Hematopoietic multipotent progenitor cell treated with erythropoietin and hydrocortisone succinate and interleukin-3 and kit ligand, for 8 days (in vitro differentiated cells): ENCODE measurements around the gene CROCC2.
"Not testable (repeated sequence)": the region's sequence is repeated elsewhere in the genome, so short reads cannot be mapped to it uniquely, and the experiment has no call there.

Source experiments
- DNase-seq: peaks from one replicate; pipeline ENCODE4 v3.0.0-alpha.2; 2015

CROCC2 gene

DNA sequence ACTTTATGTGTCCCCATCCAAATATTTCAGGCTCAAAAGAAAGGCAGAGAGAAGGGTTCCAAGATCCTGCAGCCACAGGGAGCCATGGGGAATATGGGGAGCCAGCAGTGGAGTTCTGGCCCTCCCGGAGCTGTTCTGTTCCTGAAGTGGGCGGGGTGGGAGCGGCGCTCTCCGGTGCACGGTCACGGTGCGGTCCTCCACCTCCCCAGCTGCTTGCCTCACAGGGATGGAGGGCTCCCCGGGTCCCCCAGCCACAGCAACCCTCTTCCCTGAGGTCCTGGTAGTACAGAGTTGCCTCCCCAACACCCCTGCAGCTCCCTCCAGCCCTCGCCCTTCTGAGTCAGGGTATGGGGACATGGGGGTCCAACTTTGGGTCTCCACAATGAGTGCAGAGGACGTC, 66.1 kb downstream of the CROCC2 start:
- DNase-seq, result no peak

- no peak for DNase-seq
Measured at GRCh38 chr2:240972636-240973521, 66.7 kb downstream of the CROCC2 start.

GRCh38 chr2:240974771-240975572, 68.8 kb downstream of the CROCC2 start:
- no peak for DNase-seq

- not testable (repeated sequence) for DNase-seq
Measured at GRCh38 chr2:240975903-240976302, 69.8 kb downstream of the CROCC2 start.

- no peak for DNase-seq
Measured at GRCh38 chr2:240981280-240981679, 75.1 kb downstream of the CROCC2 start.

DNA sequence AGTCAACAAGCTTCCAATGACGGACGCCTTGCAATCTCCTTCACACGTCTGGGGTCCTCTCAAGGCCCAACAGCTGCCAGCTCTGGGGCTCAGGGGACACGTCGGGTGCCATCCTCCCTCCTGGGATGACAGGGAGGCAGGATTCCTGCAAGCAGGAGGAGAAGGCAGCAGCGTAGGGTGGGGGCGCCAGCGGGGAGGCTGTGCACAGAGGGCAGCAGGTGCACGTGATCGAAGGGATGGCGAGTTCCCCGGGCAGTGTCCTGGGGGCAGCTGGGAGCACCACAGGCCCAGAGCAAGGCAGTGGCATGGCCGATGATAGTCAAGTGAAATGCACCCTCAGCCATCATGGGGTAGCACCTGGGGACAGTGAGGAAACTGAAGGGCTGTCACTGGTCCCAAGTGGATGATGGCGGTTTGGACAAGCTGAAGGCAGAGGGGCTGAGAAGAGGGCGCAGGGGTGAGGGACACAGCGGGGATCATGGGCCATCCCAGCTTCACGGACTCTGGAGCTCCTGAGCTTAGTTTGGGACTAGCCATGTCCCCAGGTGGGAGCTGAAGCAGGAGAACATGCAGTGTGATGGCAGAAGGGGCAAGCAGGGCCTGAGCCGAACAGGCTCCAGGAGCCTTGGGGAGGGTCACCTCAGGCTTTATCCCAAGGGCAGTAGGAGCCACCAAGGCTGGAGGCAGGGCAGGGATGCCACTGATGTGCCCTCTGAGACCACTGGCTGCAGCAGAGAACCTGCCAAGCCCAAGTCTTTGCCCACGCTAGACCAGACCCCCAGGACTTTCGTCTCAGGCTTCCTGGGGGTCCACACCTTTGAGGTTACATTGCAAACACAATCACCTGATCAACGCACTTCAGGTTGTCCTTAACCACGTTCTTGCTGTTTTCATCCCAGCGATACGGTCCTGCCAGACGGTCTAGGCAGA, 76.0 kb downstream of the CROCC2 start:
- DNase-seq, result no peak

- DNase-seq, result no peak
Measured at GRCh38 chr2:240982821-240983281, 76.7 kb downstream of the CROCC2 start.

DNA sequence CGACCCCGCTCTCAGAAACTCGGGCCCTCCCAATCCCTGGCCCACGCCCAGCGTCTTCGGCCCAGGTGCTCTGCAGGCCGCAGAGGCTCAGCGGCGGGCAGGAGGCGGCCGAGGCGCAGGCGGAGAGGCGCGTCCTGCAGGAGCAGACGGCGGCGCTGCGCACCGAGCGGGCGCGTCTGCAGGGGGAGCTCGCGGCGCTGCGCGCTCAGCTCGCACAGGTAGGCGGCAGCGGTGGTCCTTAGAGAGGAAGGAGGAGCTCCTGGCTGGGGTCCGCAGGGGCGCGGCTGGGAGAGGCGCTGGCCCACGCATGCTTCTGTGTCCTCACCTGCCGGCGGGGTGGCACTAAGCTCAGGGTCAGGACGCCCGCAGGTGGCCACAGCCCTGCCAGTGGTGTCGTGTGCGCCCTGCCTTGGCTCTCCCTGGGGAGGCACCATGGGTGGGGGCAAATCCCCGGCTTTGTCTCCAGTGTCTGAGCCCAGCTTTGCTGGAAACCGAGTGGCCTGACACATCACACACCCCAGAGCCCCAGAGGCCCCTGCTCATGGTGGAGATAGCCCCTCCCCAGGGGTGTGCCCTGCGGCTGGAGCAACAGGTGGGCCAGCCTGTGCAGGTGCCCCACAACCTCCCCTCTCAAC, 77.3 kb downstream of the CROCC2 start:
- peak; percentile 19 for DNase-seq

GRCh38 chr2:240983996-240984498, 77.9 kb downstream of the CROCC2 start:
- DNase-seq, result no peak

DNA sequence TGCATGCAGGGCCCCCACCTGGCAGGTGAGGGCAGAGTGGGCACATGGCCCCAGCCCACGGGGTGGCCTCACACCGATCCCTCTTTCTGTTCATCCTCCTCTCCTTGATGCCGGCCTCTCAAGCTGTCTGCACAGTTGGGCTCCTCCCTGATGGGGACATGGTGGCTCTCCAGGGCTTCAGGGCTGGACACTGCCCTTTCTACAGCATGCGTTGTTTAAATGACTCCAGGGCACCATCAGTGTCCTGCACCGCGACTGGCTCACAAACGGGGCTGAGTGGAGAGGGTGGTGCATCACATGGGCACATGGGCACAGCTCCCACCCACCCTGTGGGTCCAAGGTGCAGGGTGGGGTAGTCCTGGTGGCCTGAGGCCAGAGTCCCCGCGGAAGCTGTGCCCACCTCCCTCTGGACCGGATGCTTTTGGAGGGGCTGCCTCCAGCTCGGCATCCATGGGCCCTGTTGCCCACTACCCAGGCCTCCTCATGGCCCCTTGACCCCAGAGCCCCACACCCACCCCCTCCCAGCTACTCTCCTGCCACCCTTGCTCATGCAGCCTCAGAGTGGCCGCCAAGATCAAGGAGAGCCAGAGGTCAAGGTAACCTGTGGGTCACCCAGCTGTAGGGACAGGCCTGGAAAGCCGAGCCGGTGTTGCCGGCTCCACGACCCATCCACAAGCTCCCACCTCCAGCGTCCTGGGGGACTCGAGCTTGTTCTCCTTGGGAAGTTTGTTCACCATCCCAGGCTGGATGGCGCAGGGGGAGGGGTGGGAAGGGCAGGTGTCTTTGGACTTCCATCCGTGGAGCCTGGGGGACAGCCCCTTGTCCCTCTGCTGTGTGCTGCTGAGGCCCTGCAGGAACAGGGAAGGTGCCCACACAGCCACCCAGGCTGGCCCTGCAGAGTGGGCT, 80.0 kb downstream of the CROCC2 start:
- no peak for DNase-seq

DNA sequence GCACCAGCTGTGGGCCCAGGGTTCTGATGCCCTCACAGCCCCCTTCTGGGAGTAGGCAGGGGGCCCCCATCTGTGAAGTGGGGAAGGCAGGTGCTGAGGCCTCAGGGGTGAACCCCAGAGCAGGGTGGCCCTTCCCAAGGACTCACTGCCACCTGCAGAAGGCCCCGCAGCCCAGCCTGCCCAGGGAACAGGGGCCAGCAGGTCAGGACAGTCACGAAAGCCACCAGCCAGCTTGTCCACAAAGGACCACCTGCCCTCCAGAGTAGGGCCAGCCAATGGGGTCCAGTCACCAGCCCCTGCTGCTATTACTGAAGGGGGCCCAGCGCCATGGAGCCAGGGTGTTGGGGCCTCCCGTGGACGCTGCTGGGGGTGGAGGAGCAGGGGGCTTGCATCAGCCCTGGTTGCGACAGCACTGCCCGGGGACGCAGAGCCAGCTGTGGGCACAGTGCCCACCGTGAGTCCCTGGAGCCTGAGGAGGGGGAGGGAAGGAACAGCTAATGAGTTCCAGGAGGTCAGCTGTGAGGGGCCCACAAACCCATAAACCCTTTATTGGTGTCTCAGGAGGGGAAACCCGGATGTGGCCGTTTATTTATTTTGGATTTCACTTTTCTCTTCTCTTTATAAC, 80.8 kb downstream of the CROCC2 start:
- DNase-seq, result no peak

DNA sequence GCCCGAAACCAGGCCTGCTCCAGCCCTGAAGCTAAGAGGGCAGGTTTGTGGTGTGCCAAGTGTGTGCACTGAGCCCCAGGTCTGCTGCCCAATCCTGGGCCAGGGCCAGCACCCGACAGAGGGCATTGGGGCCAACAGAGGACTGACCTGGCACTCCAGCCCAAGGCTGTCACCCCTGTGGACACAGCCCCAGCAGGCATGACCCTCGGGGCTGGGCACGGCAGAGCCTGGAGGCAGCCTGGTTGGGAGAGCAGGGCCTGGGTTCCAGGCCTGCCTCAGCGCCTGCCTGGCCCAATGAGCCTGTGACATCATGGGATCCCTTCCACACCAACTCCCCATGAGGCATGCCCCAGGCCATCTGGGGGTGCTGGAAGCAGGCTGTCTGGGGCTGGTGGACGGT, 81.5 kb downstream of the CROCC2 start:
- DNase-seq, result no peak

DNA sequence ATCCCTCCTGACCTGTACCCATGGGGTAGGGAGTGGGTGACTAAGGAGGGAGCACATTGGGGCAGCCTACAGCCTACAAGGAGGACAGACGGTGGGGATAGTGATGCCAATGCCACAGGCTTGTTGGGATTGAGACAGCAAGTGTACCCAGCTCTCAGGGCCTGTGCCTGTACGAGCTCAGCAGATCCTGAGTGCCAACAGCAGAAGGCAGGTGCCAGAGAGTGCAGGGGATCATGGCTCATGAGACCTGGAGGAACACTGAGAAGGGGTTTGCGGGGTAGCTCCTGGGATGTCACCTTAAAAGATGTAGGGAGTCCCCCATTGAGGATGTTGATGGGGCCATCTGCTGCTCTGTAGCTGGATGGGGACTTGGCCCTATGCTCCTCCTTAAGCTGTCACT, 82.0 kb downstream of the CROCC2 start:
- DNase-seq, result no peak

- DNase-seq, result no peak
Measured at GRCh38 chr2:240988571-240989271, 82.6 kb downstream of the CROCC2 start.

- peak; percentile 19 for DNase-seq
Measured at GRCh38 chr2:240989451-240990265, 83.5 kb downstream of the CROCC2 start.

DNA sequence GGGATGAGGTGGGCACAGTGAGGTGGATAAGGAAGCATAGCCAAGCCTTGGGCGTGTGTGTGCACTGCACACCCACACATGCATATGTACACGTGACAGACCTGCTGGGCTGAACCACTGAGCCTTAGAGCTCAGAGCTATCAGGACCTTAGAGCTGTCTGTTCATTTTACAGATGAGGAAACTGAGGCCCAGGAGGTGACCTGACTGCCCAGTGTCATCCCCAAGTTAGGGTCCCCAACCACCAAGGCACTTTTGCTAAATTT, 84.1 kb downstream of the CROCC2 start:
- no peak for DNase-seq

- no peak for DNase-seq
Measured at GRCh38 chr2:240990726-240991377, 84.7 kb downstream of the CROCC2 start.
